ENCODE results near the gene FBXO44. TPM values are rescaled to one million over a fixed set of nuclear protein-coding genes. Genes with fewer than 3 reads are reported as not detected.

Gene FBXO44
- total and polyA plus RNA-seq, 4 donors: 10.4 to 40.6 (median 21.1) TPM

- intact Hi-C loops (cut with DNase I): loop anchor here (5.0 kb wide), 2 partner anchors 73 to 612 kb away; no protein-coding TSS in a partner anchor
- ATAC-seq (ENCODE audit: low FRiP score) (no peak), DNase-seq (no peak)
- H3K36me3 ChIP-seq (ENCODE audit: control insufficient read depth in 1 of 2, insufficient read depth in 2 of 2, low read length in 1 of 2): no peaks in the 10 kb centered on the region
- H3K27me3 ChIP-seq (ENCODE audit: control insufficient read depth in 1 of 2, insufficient read depth in 2 of 2, low read length in 1 of 2): no peaks in the 10 kb centered on the region
- H3K9me3 ChIP-seq (ENCODE audit: control insufficient read depth, low read length): no peaks in the 10 kb centered on the region
- H3K4me3 ChIP-seq (ENCODE audit: low read length in 2 of 2): no peak overlapping the region
- no peak overlapping the region for H3K27ac ChIP-seq (ENCODE audit: low read depth in 1 of 2, low read length in 2 of 2)
- no peaks in the 10 kb centered on the region for H3K4me1 ChIP-seq (ENCODE audit: control insufficient read depth in 1 of 2, insufficient read depth in 2 of 2, low read length in 2 of 2)
- 31 to 38% methylated on average over 21 of the region's 21 CpGs for WGBS, 2 donors
These were observed 4.9 kb upstream of the FBXO44 start for GRCh38 chr1:11649624-11650330.

DNA sequence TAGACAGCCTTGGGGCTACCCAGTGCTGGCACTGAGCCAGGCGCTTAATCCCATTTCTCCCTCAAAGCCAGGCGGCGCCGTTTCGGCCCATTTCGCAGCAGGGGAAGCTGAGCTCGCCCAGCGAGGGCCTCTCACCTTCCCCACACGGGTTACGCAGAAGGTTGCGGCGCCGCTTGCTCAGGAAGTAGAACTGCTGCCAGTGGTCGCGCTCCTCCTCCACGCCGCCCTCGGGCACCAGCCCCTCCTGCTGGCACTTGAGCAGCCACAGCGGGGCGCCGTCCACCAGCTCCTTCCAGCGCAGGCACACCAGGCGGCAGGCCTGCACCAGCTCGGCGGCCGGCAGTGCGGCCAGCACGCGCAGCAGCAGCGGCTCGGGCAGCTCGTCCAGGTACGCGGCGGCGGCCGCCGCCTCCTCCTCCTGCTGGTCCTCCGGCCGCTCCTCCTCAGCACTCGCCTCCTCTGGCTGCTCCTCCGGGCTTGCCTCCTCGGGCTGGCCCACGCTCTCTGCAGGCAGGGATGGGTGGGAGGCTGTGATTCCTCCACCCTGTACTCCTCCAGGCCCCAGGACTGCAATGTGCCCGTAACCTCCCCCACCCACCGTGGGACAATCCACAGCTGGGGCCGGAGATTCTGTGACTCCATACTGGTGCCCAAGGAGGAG is 4.2 kb upstream of the FBXO44 start:
- H3K27ac ChIP-seq (ENCODE audit: low read depth in 1 of 2, low read length in 2 of 2): no peak overlapping the region
- intact Hi-C loops (cut with DNase I): loop anchor here in 1 of 2 donors (5.0 kb wide), 1 partner anchor 72 kb away; no protein-coding TSS in a partner anchor
- no peaks in the 10 kb centered on the region for H3K4me1 ChIP-seq (ENCODE audit: control insufficient read depth in 1 of 2, insufficient read depth in 2 of 2, low read length in 2 of 2)
- no peak overlapping the region for H3K4me3 ChIP-seq (ENCODE audit: low read length in 2 of 2)
- H3K27me3 ChIP-seq (ENCODE audit: control insufficient read depth in 1 of 2, insufficient read depth in 2 of 2, low read length in 1 of 2): no peaks in the 10 kb centered on the region
- ATAC-seq (ENCODE audit: low FRiP score) (peak; percentile 59), DNase-seq (peak; percentile 88 to 93)
- H3K36me3 ChIP-seq (ENCODE audit: control insufficient read depth in 1 of 2, insufficient read depth in 2 of 2, low read length in 1 of 2): no peaks in the 10 kb centered on the region
- H3K9me3 ChIP-seq (ENCODE audit: control insufficient read depth, low read length): no peaks in the 10 kb centered on the region
- 6 to 8% methylated on average over 31 to 47 of the region's 47 CpGs for WGBS, 2 donors

DNA sequence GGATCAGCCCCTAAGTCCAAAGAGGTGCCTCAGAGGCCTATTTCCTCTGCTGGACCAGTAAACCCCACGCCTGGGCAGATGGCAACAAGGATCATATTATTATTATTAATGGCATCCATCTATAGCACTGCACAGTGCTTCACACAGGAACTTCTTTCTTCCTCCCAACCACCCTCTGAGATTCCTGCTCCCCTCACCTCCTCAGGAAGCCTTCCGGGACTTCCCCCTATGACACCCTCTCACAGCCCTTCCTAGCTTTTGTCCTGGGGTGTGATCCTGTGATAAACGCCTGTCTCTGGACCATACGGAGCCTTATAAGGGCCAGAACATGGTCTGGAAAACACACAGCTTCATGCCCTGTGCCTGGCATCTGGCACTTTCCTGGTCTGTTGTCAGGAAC is 3.7 kb upstream of the FBXO44 start:
- Histone ChIP-seq H3K27me3 (ENCODE audit: control insufficient read depth in 1 of 2, insufficient read depth in 2 of 2, low read length in 1 of 2) (no peaks in the 10 kb centered on the region), H3K27ac (ENCODE audit: low read depth in 1 of 2, low read length in 2 of 2) (no peak overlapping the region), H3K9me3 (ENCODE audit: control insufficient read depth, low read length) (no peaks in the 10 kb centered on the region), H3K4me3 (ENCODE audit: low read length in 2 of 2) (no peak overlapping the region), H3K4me1 (ENCODE audit: control insufficient read depth in 1 of 2, insufficient read depth in 2 of 2, low read length in 2 of 2) (no peaks in the 10 kb centered on the region), H3K36me3 (ENCODE audit: control insufficient read depth in 1 of 2, insufficient read depth in 2 of 2, low read length in 1 of 2) (no peaks in the 10 kb centered on the region)
- no peak for DNase-seq
- intact Hi-C loops (cut with DNase I): loop anchor here in 1 of 2 donors (5.0 kb wide), 1 partner anchor 71 kb away; no protein-coding TSS in a partner anchor
- WGBS, 2 donors: 80 to 84% methylated on average over 4 of the region's 4 CpGs
- no peak for ATAC-seq (ENCODE audit: low FRiP score)

GRCh38 chr1:11652203-11652780 is 2.4 kb upstream of the FBXO44 start:
- Histone ChIP-seq H3K27ac (ENCODE audit: low read depth in 1 of 2, low read length in 2 of 2) (no peak overlapping the region), H3K9me3 (ENCODE audit: control insufficient read depth, low read length) (no peaks in the 10 kb centered on the region), H3K27me3 (ENCODE audit: control insufficient read depth in 1 of 2, insufficient read depth in 2 of 2, low read length in 1 of 2) (no peaks in the 10 kb centered on the region), H3K4me3 (ENCODE audit: low read length in 2 of 2) (no peak overlapping the region), H3K4me1 (ENCODE audit: control insufficient read depth in 1 of 2, insufficient read depth in 2 of 2, low read length in 2 of 2) (no peaks in the 10 kb centered on the region), H3K36me3 (ENCODE audit: control insufficient read depth in 1 of 2, insufficient read depth in 2 of 2, low read length in 1 of 2) (no peaks in the 10 kb centered on the region)
- intact Hi-C loops (cut with DNase I): loop anchor here (1.0 to 5.0 kb wide), 2 partner anchors 67 to 70 kb away; no protein-coding TSS in a partner anchor
- DNase-seq (no peak), ATAC-seq (ENCODE audit: low FRiP score) (no peak)
- WGBS, 2 donors: 83 to 89% methylated on average over 11 of the region's 11 CpGs

DNA sequence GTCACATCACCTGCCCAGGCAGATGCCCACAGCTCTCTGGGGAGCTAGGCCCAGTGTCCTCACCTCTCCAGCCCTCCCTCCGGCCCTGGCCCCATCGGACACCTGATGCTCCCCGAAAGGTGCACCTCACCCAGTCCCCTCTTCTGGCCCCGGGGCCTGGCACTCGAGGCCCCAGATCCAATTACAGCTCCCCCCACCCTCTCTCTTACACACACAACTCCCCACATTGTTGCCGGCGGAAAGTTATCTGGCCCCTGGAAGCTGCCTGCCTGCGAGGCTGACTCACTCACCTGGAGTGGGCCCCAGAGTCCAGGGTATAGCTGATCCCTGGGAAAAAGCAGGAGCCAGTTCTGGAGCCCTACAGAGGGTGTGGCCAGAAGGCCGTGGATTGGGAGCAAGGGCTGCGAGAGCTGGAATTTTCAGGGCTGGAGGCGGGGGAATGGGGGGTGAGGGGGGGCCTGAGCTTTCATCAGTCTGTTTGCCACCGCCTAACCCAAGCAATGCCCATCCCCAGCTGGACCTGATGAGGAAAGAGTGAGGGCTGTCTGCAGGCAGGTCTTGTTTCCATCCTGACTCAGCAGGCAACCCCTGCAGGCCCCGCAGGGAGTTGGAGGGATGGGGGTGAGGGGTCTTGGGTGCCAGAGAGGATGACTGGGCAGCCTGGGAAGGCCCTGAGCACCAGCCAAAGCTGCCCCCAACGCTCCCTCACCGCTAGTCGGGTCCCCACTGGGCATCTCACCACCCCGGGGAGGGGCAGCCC is 1.4 kb upstream of the FBXO44 start:
- H3K4me3 ChIP-seq (ENCODE audit: low read length in 2 of 2): no peak overlapping the region
- H3K27ac ChIP-seq (ENCODE audit: low read depth in 1 of 2, low read length in 2 of 2): no peak overlapping the region
- no peaks in the 10 kb centered on the region for H3K4me1 ChIP-seq (ENCODE audit: control insufficient read depth in 1 of 2, insufficient read depth in 2 of 2, low read length in 2 of 2)
- H3K36me3 ChIP-seq (ENCODE audit: control insufficient read depth in 1 of 2, insufficient read depth in 2 of 2, low read length in 1 of 2): no peaks in the 10 kb centered on the region
- no peak for DNase-seq
- no peak for ATAC-seq (ENCODE audit: low FRiP score)
- H3K27me3 ChIP-seq (ENCODE audit: control insufficient read depth in 1 of 2, insufficient read depth in 2 of 2, low read length in 1 of 2): no peaks in the 10 kb centered on the region
- intact Hi-C loops (cut with DNase I): loop anchor here in 1 of 2 donors (5.0 kb wide), 1 partner anchor 69 kb away; no protein-coding TSS in a partner anchor
- no peaks in the 10 kb centered on the region for H3K9me3 ChIP-seq (ENCODE audit: control insufficient read depth, low read length)
- 72 to 73% methylated on average over 17 of the region's 17 CpGs for WGBS, 2 donors

DNA sequence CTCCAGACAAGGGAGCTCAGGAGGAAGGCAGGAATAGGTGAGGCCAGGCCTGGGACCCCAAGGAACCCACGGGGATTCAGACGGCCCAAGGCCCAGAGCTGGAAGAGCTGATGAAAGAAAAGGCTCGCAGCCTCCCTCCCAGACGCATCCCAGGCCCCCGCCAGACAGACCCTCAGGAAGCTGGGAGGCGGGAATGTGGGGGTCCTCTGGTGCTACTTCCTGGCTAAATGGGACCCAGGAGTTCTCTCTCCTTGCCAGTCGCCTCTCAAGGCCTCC is 878 bp upstream of the FBXO44 start:
- Histone ChIP-seq H3K4me3 (ENCODE audit: low read length in 2 of 2) (no peak overlapping the region), H3K36me3 (ENCODE audit: control insufficient read depth in 1 of 2, insufficient read depth in 2 of 2, low read length in 1 of 2) (no peaks in the 10 kb centered on the region), H3K4me1 (ENCODE audit: control insufficient read depth in 1 of 2, insufficient read depth in 2 of 2, low read length in 2 of 2) (no peaks in the 10 kb centered on the region), H3K9me3 (ENCODE audit: control insufficient read depth, low read length) (no peaks in the 10 kb centered on the region), H3K27ac (ENCODE audit: low read depth in 1 of 2, low read length in 2 of 2) (no peak overlapping the region), H3K27me3 (ENCODE audit: control insufficient read depth in 1 of 2, insufficient read depth in 2 of 2, low read length in 1 of 2) (no peaks in the 10 kb centered on the region)
- intact Hi-C loops (cut with DNase I): loop anchor here in 1 of 2 donors (5.0 kb wide), 1 partner anchor 69 kb away; no protein-coding TSS in a partner anchor
- no peak for DNase-seq
- WGBS, 2 donors: 72 to 79% methylated on average over 5 to 7 of the region's 7 CpGs
- no peak for ATAC-seq (ENCODE audit: low FRiP score)

- Histone ChIP-seq H3K4me3 (ENCODE audit: low read length in 2 of 2) (peak overlapping the region; percentile 5 to 58), H3K9me3 (ENCODE audit: control insufficient read depth, low read length) (no peaks in the 10 kb centered on the region), H3K4me1 (ENCODE audit: control insufficient read depth in 1 of 2, insufficient read depth in 2 of 2, low read length in 2 of 2) (no peaks in the 10 kb centered on the region), H3K27me3 (ENCODE audit: control insufficient read depth in 1 of 2, insufficient read depth in 2 of 2, low read length in 1 of 2) (no peaks in the 10 kb centered on the region), H3K27ac (ENCODE audit: low read depth in 1 of 2, low read length in 2 of 2) (no peak overlapping the region), H3K36me3 (ENCODE audit: control insufficient read depth in 1 of 2, insufficient read depth in 2 of 2, low read length in 1 of 2) (no peaks in the 10 kb centered on the region)
- intact Hi-C loops (cut with DNase I): loop anchor here in 1 of 2 donors (5.0 kb wide), 1 partner anchor 67 kb away; no protein-coding TSS in a partner anchor
- ATAC-seq (ENCODE audit: low FRiP score) (peak; percentile 27), DNase-seq (no peak)
- 11 to 61% methylated on average over 9 to 45 of the region's 45 CpGs for WGBS, 2 donors
These were observed 497 bp downstream of the FBXO44 start for GRCh38 chr1:11654939-11655808.

GRCh38 chr1:11657654-11658053 is 3.0 kb downstream of the FBXO44 start:
- no peaks in the 10 kb centered on the region for H3K36me3 ChIP-seq (ENCODE audit: control insufficient read depth in 1 of 2, insufficient read depth in 2 of 2, low read length in 1 of 2)
- intact Hi-C loops (cut with DNase I): no loop called here

More at GRCh38 chr1:11657654-11658053, 3.0 kb downstream of the FBXO44 start:
- Histone ChIP-seq H3K27ac (ENCODE audit: low read depth in 1 of 2, low read length in 2 of 2) (no peak overlapping the region), H3K9me3 (ENCODE audit: control insufficient read depth, low read length) (no peaks in the 10 kb centered on the region), H3K27me3 (ENCODE audit: control insufficient read depth in 1 of 2, insufficient read depth in 2 of 2, low read length in 1 of 2) (no peaks in the 10 kb centered on the region), H3K4me3 (ENCODE audit: low read length in 2 of 2) (no peak overlapping the region), H3K4me1 (ENCODE audit: control insufficient read depth in 1 of 2, insufficient read depth in 2 of 2, low read length in 2 of 2) (no peaks in the 10 kb centered on the region)
- WGBS, 2 donors: 70 to 79% methylated on average over 6 of the region's 6 CpGs
- no peak for ATAC-seq (ENCODE audit: low FRiP score)
- no peak for DNase-seq

Measured in aorta (tissue), 5 donors.